ENCODE measurements around the gene ZC3H12D. TPM values are rescaled to one million over a fixed set of nuclear protein-coding genes. Genes with fewer than 3 reads are reported as not detected.

ZC3H12D gene
- total RNA-seq (100 to 1,000 TPM; 219 to 248 TPM), total RNA-seq (285 to 317 reads per million in 2 donors)

GRCh38 chr6:149484733-149485700, at the start of gene ZC3H12D:
Gene ZC3H12D (minus strand): TSS chr6:149485014. CDS start chr6:149474543, 10,471 bp downstream.
- DNase-seq (peak; percentile 70 to 80 (median 76)), ATAC-seq (peak; percentile 73)
- peak within 1 kb of the TSS; percentile 100 for H3K27ac Mint-ChIP-seq
- H3K9me3 ChIP-seq (ENCODE audit: control insufficient read depth, low read length, poor library complexity, severe bottlenecking) = no peaks in the 10 kb centered on the region
- peak within 1 kb of the TSS; percentile 100 for H3K4me3 Mint-ChIP-seq
- peaks cover 12% of the 10 kb centered on the region for H3K36me3 Mint-ChIP-seq (ENCODE audit: low read depth)
- H3K27me3 Mint-ChIP-seq = no peaks in the 10 kb centered on the region
- peaks cover 45% of the 10 kb centered on the region for H3K4me1 Mint-ChIP-seq

- Mint-ChIP-seq H3K4me3 (no peak overlapping the region), H3K36me3 (ENCODE audit: low read depth) (peaks cover 7% of the 10 kb centered on the region), H3K27me3 (no peaks in the 10 kb centered on the region), H3K27ac (no peak overlapping the region), H3K4me1 (peaks cover 8% of the 10 kb centered on the region)
- no peaks in the 10 kb centered on the region for H3K9me3 ChIP-seq (ENCODE audit: control insufficient read depth, low read length, poor library complexity, severe bottlenecking)
- ATAC-seq (no peak), DNase-seq (no peak)
These were observed 44.8 kb upstream of the ZC3H12D start for GRCh38 chr6:149529650-149530049.

- Mint-ChIP-seq H3K4me3 (no peak overlapping the region), H3K4me1 (peaks cover 22% of the 10 kb centered on the region), H3K36me3 (ENCODE audit: low read depth) (peaks cover 9% of the 10 kb centered on the region), H3K27me3 (no peaks in the 10 kb centered on the region), H3K27ac (peak overlapping the region; percentile 96)
- no peak for ATAC-seq
- DNase-seq = no peak
- H3K9me3 ChIP-seq (ENCODE audit: control insufficient read depth, low read length, poor library complexity, severe bottlenecking) = no peaks in the 10 kb centered on the region
These were observed 30.7 kb upstream of the ZC3H12D start for GRCh38 chr6:149515494-149515893.

- peaks cover 26% of the 10 kb centered on the region for H3K4me1 Mint-ChIP-seq
These were observed 29.1 kb upstream of the ZC3H12D start for GRCh38 chr6:149513915-149514314.

GRCh38 chr6:149510793-149511512, 26.1 kb upstream of the ZC3H12D start:
- H3K4me1 Mint-ChIP-seq = peaks cover 27% of the 10 kb centered on the region
- H3K27ac Mint-ChIP-seq = peak overlapping the region; percentile 99
- DNase-seq (no peak), ATAC-seq (no peak)
- no peaks in the 10 kb centered on the region for H3K27me3 Mint-ChIP-seq
- H3K9me3 ChIP-seq (ENCODE audit: control insufficient read depth, low read length, poor library complexity, severe bottlenecking) = no peaks in the 10 kb centered on the region
- no peak overlapping the region for H3K4me3 Mint-ChIP-seq
- peaks cover 11% of the 10 kb centered on the region for H3K36me3 Mint-ChIP-seq (ENCODE audit: low read depth)

More at GRCh38 chr6:149513915-149514314, 29.1 kb upstream of the ZC3H12D start:
- no peak for DNase-seq
- Mint-ChIP-seq H3K36me3 (ENCODE audit: low read depth) (peaks cover 9% of the 10 kb centered on the region), H3K4me3 (peak overlapping the region; percentile 66), H3K27ac (peak overlapping the region; percentile 96), H3K27me3 (no peaks in the 10 kb centered on the region)
- no peaks in the 10 kb centered on the region for H3K9me3 ChIP-seq (ENCODE audit: control insufficient read depth, low read length, poor library complexity, severe bottlenecking)
- no peak for ATAC-seq

- Mint-ChIP-seq H3K4me1 (peaks cover 27% of the 10 kb centered on the region), H3K36me3 (ENCODE audit: low read depth) (peaks cover 14% of the 10 kb centered on the region), H3K27me3 (no peaks in the 10 kb centered on the region), H3K4me3 (peak overlapping the region; percentile 15), H3K27ac (peak overlapping the region; percentile 99)
- peak in 1 of 3 donors; percentile 28 for DNase-seq
- H3K9me3 ChIP-seq (ENCODE audit: control insufficient read depth, low read length, poor library complexity, severe bottlenecking) = no peaks in the 10 kb centered on the region
- ATAC-seq = peak; percentile 95
These were observed 23.7 kb upstream of the ZC3H12D start for GRCh38 chr6:149508485-149508884.

- H3K27ac Mint-ChIP-seq = peak overlapping the region; percentile 100
- no peak for ATAC-seq
- H3K27me3 Mint-ChIP-seq = no peaks in the 10 kb centered on the region
- H3K9me3 ChIP-seq (ENCODE audit: control insufficient read depth, low read length, poor library complexity, severe bottlenecking) = no peaks in the 10 kb centered on the region
- DNase-seq = no peak
- H3K4me3 Mint-ChIP-seq = peak overlapping the region; percentile 67
- H3K36me3 Mint-ChIP-seq (ENCODE audit: low read depth) = peaks cover 9% of the 10 kb centered on the region
- H3K4me1 Mint-ChIP-seq = peaks cover 38% of the 10 kb centered on the region
These were observed 19.1 kb upstream of the ZC3H12D start for GRCh38 chr6:149503872-149504271.

GRCh38 chr6:149503276-149503675, 18.5 kb upstream of the ZC3H12D start:
- ATAC-seq (no peak), DNase-seq (no peak)
- Mint-ChIP-seq H3K4me3 (peak overlapping the region; percentile 33), H3K36me3 (ENCODE audit: low read depth) (peaks cover 7% of the 10 kb centered on the region), H3K27ac (peak overlapping the region; percentile 100), H3K27me3 (no peaks in the 10 kb centered on the region), H3K4me1 (peaks cover 34% of the 10 kb centered on the region)
- no peaks in the 10 kb centered on the region for H3K9me3 ChIP-seq (ENCODE audit: control insufficient read depth, low read length, poor library complexity, severe bottlenecking)

GRCh38 chr6:149501768-149502167, 17.0 kb upstream of the ZC3H12D start:
- no peak for ATAC-seq
- no peaks in the 10 kb centered on the region for H3K9me3 ChIP-seq (ENCODE audit: control insufficient read depth, low read length, poor library complexity, severe bottlenecking)
- peak overlapping the region; percentile 100 for H3K27ac Mint-ChIP-seq

GRCh38 chr6:149501201-149501600, 16.4 kb upstream of the ZC3H12D start:
- Mint-ChIP-seq H3K4me1 (peaks cover 41% of the 10 kb centered on the region), H3K27ac (peak overlapping the region; percentile 100), H3K36me3 (ENCODE audit: low read depth) (peaks cover 7% of the 10 kb centered on the region), H3K27me3 (no peaks in the 10 kb centered on the region), H3K4me3 (no peak overlapping the region)
- DNase-seq (no peak), ATAC-seq (no peak)
- H3K9me3 ChIP-seq (ENCODE audit: control insufficient read depth, low read length, poor library complexity, severe bottlenecking) = no peaks in the 10 kb centered on the region

More at GRCh38 chr6:149501768-149502167, 17.0 kb upstream of the ZC3H12D start:
- Mint-ChIP-seq H3K27me3 (no peaks in the 10 kb centered on the region), H3K4me1 (peaks cover 37% of the 10 kb centered on the region), H3K4me3 (no peak overlapping the region), H3K36me3 (ENCODE audit: low read depth) (peaks cover 7% of the 10 kb centered on the region)
- no peak for DNase-seq

- H3K4me1 Mint-ChIP-seq = peaks cover 41% of the 10 kb centered on the region
- H3K27ac Mint-ChIP-seq = peak overlapping the region; percentile 100
- DNase-seq (no peak), ATAC-seq (peak; percentile 57)
- H3K4me3 Mint-ChIP-seq = peak overlapping the region; percentile 63
- H3K36me3 Mint-ChIP-seq (ENCODE audit: low read depth) = peaks cover 7% of the 10 kb centered on the region
- H3K27me3 Mint-ChIP-seq = no peaks in the 10 kb centered on the region
- H3K9me3 ChIP-seq (ENCODE audit: control insufficient read depth, low read length, poor library complexity, severe bottlenecking) = no peaks in the 10 kb centered on the region
These were observed 15.3 kb upstream of the ZC3H12D start for GRCh38 chr6:149500096-149500495.

GRCh38 chr6:149499066-149499465, 14.3 kb upstream of the ZC3H12D start:
- peaks cover 3% of the 10 kb centered on the region for H3K36me3 Mint-ChIP-seq (ENCODE audit: low read depth)
- H3K27ac Mint-ChIP-seq = peak overlapping the region; percentile 100

GRCh38 chr6:149497365-149497764, 12.6 kb upstream of the ZC3H12D start:
- Mint-ChIP-seq H3K36me3 (ENCODE audit: low read depth) (no peaks in the 10 kb centered on the region), H3K4me3 (peak overlapping the region; percentile 86), H3K27me3 (no peaks in the 10 kb centered on the region), H3K27ac (peak overlapping the region; percentile 100), H3K4me1 (peaks cover 42% of the 10 kb centered on the region)
- no peaks in the 10 kb centered on the region for H3K9me3 ChIP-seq (ENCODE audit: control insufficient read depth, low read length, poor library complexity, severe bottlenecking)
- no peak for DNase-seq
- no peak for ATAC-seq

More at GRCh38 chr6:149499066-149499465, 14.3 kb upstream of the ZC3H12D start:
- Mint-ChIP-seq H3K4me1 (peaks cover 40% of the 10 kb centered on the region), H3K4me3 (no peak overlapping the region), H3K27me3 (no peaks in the 10 kb centered on the region)
- ATAC-seq = no peak
- no peaks in the 10 kb centered on the region for H3K9me3 ChIP-seq (ENCODE audit: control insufficient read depth, low read length, poor library complexity, severe bottlenecking)
- no peak for DNase-seq
